ENCODE results near the gene GJD3.

- no peak for TF ChIP-seq CTCF (IDR thresholded peaks at IDR 0.05)
- TF ChIP-seq POLR2A (IDR thresholded peaks at IDR 0.05): no peak
These were observed 25.4 kb downstream of the GJD3 start for GRCh38 chr17:40338941-40339649.

Measured in suprapubic skin (tissue), 3 donors.